ENCODE measurements around the gene TAF11L3.
"Not testable (repeated sequence)": the region's sequence is repeated elsewhere in the genome, so short reads cannot be mapped to it uniquely, and the experiment has no call there.

DNA sequence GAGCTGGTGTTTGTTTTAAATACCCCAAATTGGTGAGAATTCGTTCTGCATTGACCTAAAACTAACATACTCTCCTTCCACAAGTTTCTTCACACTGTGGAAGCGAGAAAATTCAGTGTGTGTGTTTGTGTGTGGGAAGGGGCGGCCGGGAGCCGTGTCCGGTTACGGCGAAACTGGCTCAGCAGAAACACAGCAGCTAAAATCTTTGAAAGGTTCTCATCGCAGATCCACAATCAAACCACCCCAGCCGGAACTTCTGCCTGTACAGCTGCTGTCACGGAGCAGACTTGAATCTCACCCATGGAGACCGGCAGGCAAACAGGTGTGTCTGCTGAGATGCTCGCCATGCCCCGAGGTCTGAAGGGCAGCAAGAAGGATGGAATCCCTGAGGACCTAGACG, 3.3 kb downstream of the TAF11L3 start, which contains the start of gene TAF11L4:
- not testable (repeated sequence) for TF ChIP-seq POLR2AphosphoS5 (IDR thresholded peaks at IDR 0.05; ENCODE audit: low read depth, low read length); POLR2A (IDR thresholded peaks at IDR 0.05; ENCODE audit: low read depth, low read length); TAF1 (IDR thresholded peaks at IDR 0.05; ENCODE audit: borderline replicate concordance, low read depth, low read length)
